ENCODE measurements around the gene VIT.

GRCh38 chr2:36695746-36696415 is 626 bp upstream of the VIT start:
- TF ChIP-seq CTCF (IDR thresholded peaks at IDR 0.05) = peak; percentile 9
- no peak for TF ChIP-seq EZH2phosphoT487 (IDR thresholded peaks at IDR 0.05)
